T-helper 1 cell treated with Interleukin-12 subunit alpha and Interleukin-12 subunit beta and Interleukin-4 antibody, amounts not matched to agents 30 ng/mL and 1 ng/mL, for 36 hours (primary cell): ENCODE results near the gene PKD2L1. TPM values are rescaled to one million over a fixed set of nuclear protein-coding genes. Genes with fewer than 3 reads are reported as not detected.

ENCODE experiments used
- intact Hi-C: fragments of 100-400 bp; cut with micrococcal nuclease; formaldehyde crosslinking; loops from one replicate; pipeline ENCODE4 v1.15.1; 2024
- total RNA-seq: library from RNA; stranded (reverse); gene quantifications from 2 replicates; pipeline ENCODE4 v1.2.3, GENCODE V29; 2022

The PKD2L1 gene
- total RNA-seq, 1 donor from 2014 or later: 0.20 TPM

- intact Hi-C loops: no loop called here
Measured at GRCh38 chr10:100356067-100357017, 26.3 kb upstream of the PKD2L1 start.

- intact Hi-C loops: no loop called here
Measured at GRCh38 chr10:100355086-100355485, 25.1 kb upstream of the PKD2L1 start.

- intact Hi-C loops: no loop called here
Measured at GRCh38 chr10:100353770-100354485, 23.9 kb upstream of the PKD2L1 start.

- intact Hi-C loops: no loop called here
Measured at GRCh38 chr10:100350914-100351485, 21.0 kb upstream of the PKD2L1 start.

- intact Hi-C loops: loop anchor here (5.0 kb wide), 2 partner anchors 162 to 727 kb away; partner anchors contain the start of genes ERLIN1 and SLC25A28
Measured at GRCh38 chr10:100349672-100350071, 19.6 kb upstream of the PKD2L1 start.

- intact Hi-C loops: loop anchor here (5.0 kb wide), 2 partner anchors 162 to 727 kb away; partner anchors contain the start of genes ERLIN1 and SLC25A28
Measured at GRCh38 chr10:100349087-100349486, 19.1 kb upstream of the PKD2L1 start.

GRCh38 chr10:100348389-100348927 is 18.4 kb upstream of the PKD2L1 start:
- intact Hi-C loops: loop anchor here (5.0 kb wide), 2 partner anchors 161 to 726 kb away; partner anchors contain the start of genes ERLIN1 and SLC25A28

- intact Hi-C loops: loop anchor here (1.0 to 5.0 kb wide), 8 partner anchors 20 to 725 kb away; partner anchors contain the start of genes ERLIN1, NDUFB8, SLC25A28 and SLF2
Measured at GRCh38 chr10:100347568-100348195, 17.7 kb upstream of the PKD2L1 start.

- intact Hi-C loops: loop anchor here (1.0 to 5.0 kb wide), 10 partner anchors 9 to 725 kb away; partner anchors contain the start of genes BLOC1S2, ERLIN1, NDUFB8 and SLC25A28
Measured at GRCh38 chr10:100346765-100347567, 16.9 kb upstream of the PKD2L1 start, which contains the start of gene SCD. SCD (plus strand) TSS chr10:100347233; CDS start chr10:100347505, 272 bp downstream.

GRCh38 chr10:100346351-100346764 is 16.3 kb upstream of the PKD2L1 start:
- intact Hi-C loops: loop anchor here (1.0 to 5.0 kb wide), 6 partner anchors 8 to 724 kb away; partner anchors contain the start of genes BLOC1S2, ERLIN1, NDUFB8 and SLC25A28

GRCh38 chr10:100345570-100346330 is 15.7 kb upstream of the PKD2L1 start:
- intact Hi-C loops: loop anchor here (1.0 to 5.0 kb wide), 6 partner anchors 7 to 723 kb away; partner anchors contain the start of genes BLOC1S2, ERLIN1, NDUFB8 and SLC25A28

- intact Hi-C loops: no loop called here
Measured at GRCh38 chr10:100344241-100344788, 14.3 kb upstream of the PKD2L1 start.

- intact Hi-C loops: loop anchor here (1.0 kb wide), 3 partner anchors 91 to 176 kb away; no protein-coding TSS in a partner anchor
Measured at GRCh38 chr10:100342627-100342972, 12.6 kb upstream of the PKD2L1 start.

GRCh38 chr10:100341953-100342626 is 12.1 kb upstream of the PKD2L1 start:
- intact Hi-C loops: loop anchor here (1.0 kb wide), 3 partner anchors 91 to 176 kb away; no protein-coding TSS in a partner anchor

GRCh38 chr10:100340948-100341847 is 11.2 kb upstream of the PKD2L1 start:
- intact Hi-C loops: no loop called here

GRCh38 chr10:100339236-100339635 is 9.2 kb upstream of the PKD2L1 start:
- intact Hi-C loops: loop anchor here (5.0 kb wide), 2 partner anchors 33 to 492 kb away; no protein-coding TSS in a partner anchor
